Measurements from ENCODE around the gene PRR30.

Gene PRR30

GRCh38 chr2:27105981-27106380 is 33.2 kb downstream of the PRR30 start:
- H3K4me1 ChIP-seq (ENCODE audit: control insufficient read depth, low read depth, low read length), result no peaks in the 10 kb centered on the region
- no peak overlapping the region for H3K4me3 ChIP-seq (ENCODE audit: low read length)
- H3K27me3 ChIP-seq (ENCODE audit: control insufficient read depth, insufficient read depth, low read length), result no peaks in the 10 kb centered on the region
- no peaks in the 10 kb centered on the region for H3K9me3 ChIP-seq (ENCODE audit: control insufficient read depth, low read depth, low read length)
- no peak overlapping the region for H3K27ac ChIP-seq (ENCODE audit: low read length)
- no peak overlapping the region for H3K9ac ChIP-seq (ENCODE audit: low read length)
- no peaks in the 10 kb centered on the region for H3K36me3 ChIP-seq (ENCODE audit: control insufficient read depth, low read depth, low read length)

GRCh38 chr2:27102329-27102728 is 36.9 kb downstream of the PRR30 start:
- Histone ChIP-seq H3K4me3 (ENCODE audit: low read length) (no peak overlapping the region), H3K9me3 (ENCODE audit: control insufficient read depth, low read depth, low read length) (no peaks in the 10 kb centered on the region), H3K4me1 (ENCODE audit: control insufficient read depth, low read depth, low read length) (no peaks in the 10 kb centered on the region), H3K36me3 (ENCODE audit: control insufficient read depth, low read depth, low read length) (no peaks in the 10 kb centered on the region), H3K27ac (ENCODE audit: low read length) (no peak overlapping the region), H3K9ac (ENCODE audit: low read length) (no peak overlapping the region), H3K27me3 (ENCODE audit: control insufficient read depth, insufficient read depth, low read length) (no peaks in the 10 kb centered on the region)

DNA sequence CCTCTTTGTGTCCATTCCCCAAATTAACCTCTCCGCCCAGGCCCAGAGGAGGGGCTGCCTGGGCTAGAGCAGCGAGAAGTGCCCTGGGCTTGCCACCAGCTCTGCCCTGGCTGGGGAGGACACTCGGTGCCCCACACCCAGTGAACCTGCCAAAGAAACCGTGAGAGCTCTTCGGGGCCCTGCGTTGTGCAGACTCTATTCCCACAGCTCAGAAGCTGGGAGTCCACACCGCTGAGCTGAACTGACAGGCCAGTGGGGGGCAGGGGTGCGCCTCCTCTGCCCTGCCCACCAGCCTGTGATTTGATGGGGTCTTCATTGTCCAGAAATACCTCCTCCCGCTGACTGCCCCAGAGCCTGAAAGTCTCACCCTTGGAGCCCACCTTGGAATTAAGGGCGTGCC is 39.2 kb downstream of the PRR30 start:
- H3K4me3 ChIP-seq (ENCODE audit: low read length), result no peak overlapping the region
- no peaks in the 10 kb centered on the region for H3K27me3 ChIP-seq (ENCODE audit: control insufficient read depth, insufficient read depth, low read length)
- no peaks in the 10 kb centered on the region for H3K36me3 ChIP-seq (ENCODE audit: control insufficient read depth, low read depth, low read length)
- no peaks in the 10 kb centered on the region for H3K9me3 ChIP-seq (ENCODE audit: control insufficient read depth, low read depth, low read length)
- no peak overlapping the region for H3K9ac ChIP-seq (ENCODE audit: low read length)
- no peaks in the 10 kb centered on the region for H3K4me1 ChIP-seq (ENCODE audit: control insufficient read depth, low read depth, low read length)
- no peak overlapping the region for H3K27ac ChIP-seq (ENCODE audit: low read length)

GRCh38 chr2:27099334-27099955 is 39.8 kb downstream of the PRR30 start:
- no peak overlapping the region for H3K9ac ChIP-seq (ENCODE audit: low read length)
- no peak overlapping the region for H3K4me3 ChIP-seq (ENCODE audit: low read length)
- no peaks in the 10 kb centered on the region for H3K9me3 ChIP-seq (ENCODE audit: control insufficient read depth, low read depth, low read length)
- no peaks in the 10 kb centered on the region for H3K4me1 ChIP-seq (ENCODE audit: control insufficient read depth, low read depth, low read length)
- H3K27ac ChIP-seq (ENCODE audit: low read length), result no peak overlapping the region
- no peaks in the 10 kb centered on the region for H3K36me3 ChIP-seq (ENCODE audit: control insufficient read depth, low read depth, low read length)
- H3K27me3 ChIP-seq (ENCODE audit: control insufficient read depth, insufficient read depth, low read length), result no peaks in the 10 kb centered on the region

GRCh38 chr2:27097341-27097740 is 41.9 kb downstream of the PRR30 start:
- Histone ChIP-seq H3K4me3 (ENCODE audit: low read length) (no peak overlapping the region), H3K27me3 (ENCODE audit: control insufficient read depth, insufficient read depth, low read length) (no peaks in the 10 kb centered on the region), H3K4me1 (ENCODE audit: control insufficient read depth, low read depth, low read length) (no peaks in the 10 kb centered on the region), H3K27ac (ENCODE audit: low read length) (no peak overlapping the region), H3K9ac (ENCODE audit: low read length) (no peak overlapping the region), H3K36me3 (ENCODE audit: control insufficient read depth, low read depth, low read length) (no peaks in the 10 kb centered on the region), H3K9me3 (ENCODE audit: control insufficient read depth, low read depth, low read length) (no peaks in the 10 kb centered on the region)

DNA sequence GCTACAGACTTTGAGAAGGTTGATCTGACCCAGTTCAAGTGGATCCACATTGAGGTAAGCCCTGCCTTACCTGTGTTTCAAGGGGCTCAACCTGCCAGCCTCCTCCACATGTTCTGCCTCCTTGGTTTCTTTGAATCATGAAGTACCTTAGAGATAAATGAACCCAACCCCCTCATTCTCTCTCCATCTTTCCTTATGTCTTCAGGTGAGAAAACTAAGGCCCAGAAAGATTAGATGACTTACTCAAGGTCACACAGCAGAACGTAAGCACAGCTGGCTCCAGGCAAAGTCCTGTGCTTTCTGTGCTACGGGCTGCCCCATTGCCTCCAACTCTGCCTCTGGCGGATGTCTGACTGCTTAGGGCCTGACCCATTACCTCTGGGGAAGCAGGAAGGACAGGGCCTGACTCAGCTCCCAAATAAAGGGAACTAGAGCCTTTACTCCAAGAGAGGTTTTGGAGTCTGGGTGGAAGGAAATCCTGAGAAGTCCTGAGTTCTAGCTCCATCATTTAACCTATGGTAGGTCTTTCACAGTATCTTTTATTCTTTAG is 42.4 kb downstream of the PRR30 start:
- Histone ChIP-seq H3K27me3 (ENCODE audit: control insufficient read depth, insufficient read depth, low read length) (no peaks in the 10 kb centered on the region), H3K9ac (ENCODE audit: low read length) (no peak overlapping the region), H3K27ac (ENCODE audit: low read length) (no peak overlapping the region), H3K9me3 (ENCODE audit: control insufficient read depth, low read depth, low read length) (no peaks in the 10 kb centered on the region), H3K4me3 (ENCODE audit: low read length) (no peak overlapping the region), H3K4me1 (ENCODE audit: control insufficient read depth, low read depth, low read length) (no peaks in the 10 kb centered on the region), H3K36me3 (ENCODE audit: control insufficient read depth, low read depth, low read length) (no peaks in the 10 kb centered on the region)

GRCh38 chr2:27095745-27096651 is 43.2 kb downstream of the PRR30 start:
- no peak overlapping the region for H3K9ac ChIP-seq (ENCODE audit: low read length)
- no peaks in the 10 kb centered on the region for H3K4me1 ChIP-seq (ENCODE audit: control insufficient read depth, low read depth, low read length)
- no peaks in the 10 kb centered on the region for H3K36me3 ChIP-seq (ENCODE audit: control insufficient read depth, low read depth, low read length)
- H3K27me3 ChIP-seq (ENCODE audit: control insufficient read depth, insufficient read depth, low read length), result no peaks in the 10 kb centered on the region
- no peaks in the 10 kb centered on the region for H3K9me3 ChIP-seq (ENCODE audit: control insufficient read depth, low read depth, low read length)
- H3K4me3 ChIP-seq (ENCODE audit: low read length), result peak overlapping the region; percentile 47
- no peak overlapping the region for H3K27ac ChIP-seq (ENCODE audit: low read length)

- Histone ChIP-seq H3K27me3 (ENCODE audit: control insufficient read depth, insufficient read depth, low read length) (no peaks in the 10 kb centered on the region), H3K27ac (ENCODE audit: low read length) (no peak overlapping the region), H3K4me1 (ENCODE audit: control insufficient read depth, low read depth, low read length) (no peaks in the 10 kb centered on the region), H3K36me3 (ENCODE audit: control insufficient read depth, low read depth, low read length) (no peaks in the 10 kb centered on the region), H3K4me3 (ENCODE audit: low read length) (no peak overlapping the region), H3K9ac (ENCODE audit: low read length) (no peak overlapping the region), H3K9me3 (ENCODE audit: control insufficient read depth, low read depth, low read length) (no peaks in the 10 kb centered on the region)
These were observed 43.8 kb downstream of the PRR30 start for GRCh38 chr2:27095427-27095744.

DNA sequence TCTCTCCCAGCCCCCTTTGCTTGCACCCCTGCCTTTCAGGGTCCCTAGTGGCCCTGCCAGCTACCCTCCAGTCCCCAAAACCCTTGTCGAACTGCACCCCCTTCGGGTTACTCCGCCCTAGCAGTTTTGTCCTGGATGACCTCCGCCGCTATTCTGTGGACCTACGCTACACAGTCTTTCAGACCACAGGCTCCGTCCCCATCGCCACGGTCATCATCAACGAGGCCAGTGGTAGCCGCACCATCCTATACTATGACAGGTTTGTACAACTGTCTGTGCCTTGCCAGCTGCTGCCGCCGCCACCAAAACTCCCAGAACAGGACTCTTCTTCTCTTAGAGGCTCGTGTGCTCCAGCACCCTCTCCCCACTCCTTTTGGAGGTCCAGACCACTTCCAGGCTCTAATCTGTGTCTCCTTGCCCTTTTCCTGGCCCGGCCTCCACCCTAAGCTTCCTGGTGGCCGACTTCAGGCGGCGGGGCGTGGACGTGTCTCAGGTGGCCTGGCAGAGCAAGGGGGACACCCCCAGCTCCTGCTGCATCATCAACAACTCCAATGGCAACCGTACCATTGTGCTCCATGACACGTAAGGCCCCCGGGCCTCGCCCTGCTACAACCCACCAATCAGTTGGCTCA is 44.7 kb downstream of the PRR30 start:
- H3K36me3 ChIP-seq (ENCODE audit: control insufficient read depth, low read depth, low read length), result no peaks in the 10 kb centered on the region
- H3K4me1 ChIP-seq (ENCODE audit: control insufficient read depth, low read depth, low read length), result no peaks in the 10 kb centered on the region
- no peak overlapping the region for H3K4me3 ChIP-seq (ENCODE audit: low read length)
- no peak overlapping the region for H3K9ac ChIP-seq (ENCODE audit: low read length)
- H3K27ac ChIP-seq (ENCODE audit: low read length), result no peak overlapping the region
- no peaks in the 10 kb centered on the region for H3K27me3 ChIP-seq (ENCODE audit: control insufficient read depth, insufficient read depth, low read length)
- H3K9me3 ChIP-seq (ENCODE audit: control insufficient read depth, low read depth, low read length), result no peaks in the 10 kb centered on the region

- Histone ChIP-seq H3K27me3 (ENCODE audit: control insufficient read depth, insufficient read depth, low read length) (no peaks in the 10 kb centered on the region), H3K9me3 (ENCODE audit: control insufficient read depth, low read depth, low read length) (no peaks in the 10 kb centered on the region), H3K27ac (ENCODE audit: low read length) (no peak overlapping the region), H3K4me3 (ENCODE audit: low read length) (no peak overlapping the region), H3K36me3 (ENCODE audit: control insufficient read depth, low read depth, low read length) (no peaks in the 10 kb centered on the region), H3K9ac (ENCODE audit: low read length) (no peak overlapping the region), H3K4me1 (ENCODE audit: control insufficient read depth, low read depth, low read length) (no peaks in the 10 kb centered on the region)
These were observed 45.5 kb downstream of the PRR30 start for GRCh38 chr2:27093430-27094352.

All from iPS-18a (cell line).